ENCODE data around the gene ARHGAP6.

GRCh38 chrX:11304829-11305228, 360.9 kb downstream of the ARHGAP6 start:
- TF ChIP-seq POLR2A (IDR thresholded peaks at IDR 0.05): no peak
- no peak for TF ChIP-seq CTCF (IDR thresholded peaks at IDR 0.05)

Measured in heart left ventricle (tissue), 13 donors.